ENCODE results near the gene SIVA1.

SIVA1 gene

DNA sequence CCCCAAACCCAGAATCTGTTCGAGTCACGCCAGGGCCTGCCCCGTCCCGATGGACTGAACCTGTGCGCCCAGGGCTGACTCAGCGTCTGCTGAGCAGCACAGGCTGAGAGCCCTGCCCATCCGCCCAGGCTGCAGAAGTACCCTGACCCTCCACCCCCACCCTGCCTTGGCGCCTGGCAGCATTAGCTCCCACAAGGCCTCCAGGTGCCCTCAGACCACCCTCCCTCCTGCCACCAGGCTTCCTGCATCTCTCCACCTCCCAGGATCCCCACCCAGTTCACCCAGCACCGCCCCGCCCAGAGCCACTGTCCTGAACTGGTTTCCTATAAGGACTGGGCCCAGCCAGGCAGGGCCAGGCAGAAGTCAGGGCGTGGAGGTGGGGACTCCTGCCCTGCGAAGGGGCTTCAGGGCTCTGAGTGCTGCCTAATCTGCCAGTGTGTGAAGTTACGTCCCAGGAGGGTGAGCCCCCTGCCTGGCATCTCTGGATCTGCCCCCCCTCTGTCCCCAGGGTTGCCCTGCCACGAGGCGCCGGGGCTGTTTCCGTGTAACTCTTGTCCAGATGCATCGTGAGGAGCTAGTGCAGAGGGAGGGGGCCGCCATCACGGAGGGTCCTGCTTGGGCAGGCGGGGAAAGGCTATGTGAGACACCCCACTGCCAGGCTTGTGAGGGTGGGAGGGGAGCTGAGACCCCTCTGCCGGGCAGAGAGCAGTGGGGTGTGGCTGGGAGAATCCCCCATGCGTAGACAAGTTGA lies 19.8 kb upstream of the SIVA1 start:
- DNase-seq, result no peak
- Histone ChIP-seq H2AFZ (ENCODE audit: insufficient read depth, low read length, poor library complexity) (no peak overlapping the region), H3K36me3 (ENCODE audit: control insufficient read depth in 1 of 2, insufficient read depth in 2 of 2, low read length in 2 of 2) (no peaks in the 10 kb centered on the region)

DNA sequence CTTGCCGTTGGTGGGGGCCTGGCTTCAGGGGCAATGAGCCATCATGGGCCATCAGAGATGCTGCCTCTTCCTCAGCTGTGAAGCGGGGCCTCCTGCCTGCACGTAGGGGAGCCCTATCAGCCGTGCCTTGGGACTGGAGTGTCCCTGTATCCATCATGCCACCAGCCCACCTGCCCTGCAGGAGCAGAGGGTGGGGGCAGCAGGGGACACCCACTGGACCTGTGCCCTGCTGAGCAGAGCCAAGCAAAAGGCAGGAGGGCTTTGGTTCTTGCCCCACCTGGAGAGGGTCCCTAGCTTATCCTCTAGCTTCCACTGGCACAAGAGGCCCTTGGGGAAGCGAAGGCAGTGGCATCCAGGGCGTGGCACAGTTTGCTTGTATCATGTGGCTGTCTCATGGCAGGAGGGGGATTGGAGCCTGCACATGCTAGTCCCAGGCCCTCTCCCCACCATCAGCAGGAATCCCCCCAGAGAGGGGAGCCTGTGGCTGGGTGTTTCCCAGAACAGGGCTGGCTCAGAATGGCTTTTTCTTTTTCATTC lies 18.8 kb upstream of the SIVA1 start:
- H3K79me1 ChIP-seq (ENCODE audit: low read length), result no peaks in the 10 kb centered on the region
- H3K36me3 ChIP-seq (ENCODE audit: control insufficient read depth in 1 of 2, insufficient read depth in 2 of 2, low read length in 2 of 2), result no peaks in the 10 kb centered on the region
- H3K18ac ChIP-seq (ENCODE audit: low read length), result no peak overlapping the region
- H4K91ac ChIP-seq (ENCODE audit: low read depth, low read length), result no peak overlapping the region
- no peaks in the 10 kb centered on the region for H3K4me1 ChIP-seq (ENCODE audit: control insufficient read depth in 1 of 2, insufficient read depth in 2 of 2, low read length in 2 of 2)
- H2BK5ac ChIP-seq (ENCODE audit: low read depth, low read length, poor library complexity), result no peak overlapping the region
- no CpG with 5 or more reads among the region's 6 CpGs for WGBS (ENCODE audit: extremely low coverage, insufficient coverage, insufficient read length)
- no peaks in the 10 kb centered on the region for H3K79me2 ChIP-seq (ENCODE audit: control insufficient read depth, insufficient read depth, low read length, poor library complexity)
- H3K4me2 ChIP-seq (ENCODE audit: low read length), result no peak overlapping the region
- no peaks in the 10 kb centered on the region for H3K27me3 ChIP-seq (ENCODE audit: insufficient read depth, low read length)
- no peaks in the 10 kb centered on the region for H3K9me3 ChIP-seq (ENCODE audit: insufficient read depth, low read depth, low read length)
- H3K14ac ChIP-seq (ENCODE audit: low read length), result no peak overlapping the region
- no peak overlapping the region for H2AFZ ChIP-seq (ENCODE audit: insufficient read depth, low read length, poor library complexity)
- no peak for DNase-seq
- H4K12ac ChIP-seq (ENCODE audit: low read depth, low read length), result no peak overlapping the region
- no peak overlapping the region for H3K4ac ChIP-seq (ENCODE audit: low read depth, low read length)
- H3K27ac ChIP-seq (ENCODE audit: low read depth, low read length), result no peak overlapping the region
- no peak overlapping the region for H3K23ac ChIP-seq (ENCODE audit: low read length)
- H2AK5ac ChIP-seq (ENCODE audit: low read length), result no peak overlapping the region
- no peak overlapping the region for H4K8ac ChIP-seq (ENCODE audit: low read depth, low read length)
- H3K9ac ChIP-seq (ENCODE audit: low read length), result no peak overlapping the region
- no peak overlapping the region for H2BK120ac ChIP-seq (ENCODE audit: insufficient read depth, low read length, poor library complexity)
- H3K4me3 ChIP-seq (ENCODE audit: low read depth, low read length), result no peak overlapping the region
- H2BK12ac ChIP-seq (ENCODE audit: low read length), result no peak overlapping the region

More for the DNA sequence above, 19.8 kb upstream of the SIVA1 start:
- Histone ChIP-seq H2BK5ac (ENCODE audit: low read depth, low read length, poor library complexity) (no peak overlapping the region), H3K9me3 (ENCODE audit: insufficient read depth, low read depth, low read length) (no peaks in the 10 kb centered on the region), H4K8ac (ENCODE audit: low read depth, low read length) (no peak overlapping the region), H2BK120ac (ENCODE audit: insufficient read depth, low read length, poor library complexity) (no peak overlapping the region), H3K4ac (ENCODE audit: low read depth, low read length) (no peak overlapping the region), H3K4me2 (ENCODE audit: low read length) (no peak overlapping the region), H3K9ac (ENCODE audit: low read length) (no peak overlapping the region), H2AK5ac (ENCODE audit: low read length) (no peak overlapping the region), H3K18ac (ENCODE audit: low read length) (no peak overlapping the region), H4K91ac (ENCODE audit: low read depth, low read length) (no peak overlapping the region), H3K79me2 (ENCODE audit: control insufficient read depth, insufficient read depth, low read length, poor library complexity) (no peaks in the 10 kb centered on the region), H3K27me3 (ENCODE audit: insufficient read depth, low read length) (no peaks in the 10 kb centered on the region), H3K14ac (ENCODE audit: low read length) (no peak overlapping the region), H2BK12ac (ENCODE audit: low read length) (no peak overlapping the region), H3K4me1 (ENCODE audit: control insufficient read depth in 1 of 2, insufficient read depth in 2 of 2, low read length in 2 of 2) (no peaks in the 10 kb centered on the region), H3K27ac (ENCODE audit: low read depth, low read length) (no peak overlapping the region), H3K23ac (ENCODE audit: low read length) (no peak overlapping the region), H3K4me3 (ENCODE audit: low read depth, low read length) (no peak overlapping the region), H3K79me1 (ENCODE audit: low read length) (no peaks in the 10 kb centered on the region), H4K12ac (ENCODE audit: low read depth, low read length) (no peak overlapping the region)
- WGBS (ENCODE audit: extremely low coverage, insufficient coverage, insufficient read length), result no CpG with 5 or more reads among the region's 23 CpGs

DNA sequence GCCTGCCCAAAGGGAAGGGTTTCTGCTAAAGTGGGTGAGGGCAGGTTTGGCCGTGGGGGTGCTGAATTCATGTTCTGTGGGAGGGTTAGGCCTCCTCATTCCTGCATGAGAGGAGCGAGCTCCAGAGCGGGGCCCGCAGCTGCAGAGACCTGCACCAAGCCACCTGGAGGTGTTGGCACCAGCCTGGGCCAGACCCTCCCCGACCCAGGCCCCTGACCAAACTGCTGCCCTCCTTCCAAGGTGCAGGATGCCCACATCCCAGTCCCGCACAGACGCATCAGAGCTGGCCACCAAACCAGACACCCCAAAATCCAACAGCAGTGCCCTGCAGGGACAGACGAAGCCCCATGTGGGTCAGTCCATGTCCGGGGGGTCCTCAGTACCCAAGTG lies 18.4 kb upstream of the SIVA1 start:
- Histone ChIP-seq H3K4me1 (ENCODE audit: control insufficient read depth in 1 of 2, insufficient read depth in 2 of 2, low read length in 2 of 2) (no peaks in the 10 kb centered on the region), H2AK5ac (ENCODE audit: low read length) (no peak overlapping the region), H2BK120ac (ENCODE audit: insufficient read depth, low read length, poor library complexity) (no peak overlapping the region), H2AFZ (ENCODE audit: insufficient read depth, low read length, poor library complexity) (no peak overlapping the region), H3K23ac (ENCODE audit: low read length) (no peak overlapping the region), H3K4me3 (ENCODE audit: low read depth, low read length) (no peak overlapping the region), H3K79me2 (ENCODE audit: control insufficient read depth, insufficient read depth, low read length, poor library complexity) (no peaks in the 10 kb centered on the region), H3K27me3 (ENCODE audit: insufficient read depth, low read length) (no peaks in the 10 kb centered on the region), H3K4ac (ENCODE audit: low read depth, low read length) (no peak overlapping the region), H4K91ac (ENCODE audit: low read depth, low read length) (no peak overlapping the region), H3K14ac (ENCODE audit: low read length) (no peak overlapping the region), H2BK5ac (ENCODE audit: low read depth, low read length, poor library complexity) (no peak overlapping the region), H3K9ac (ENCODE audit: low read length) (no peak overlapping the region), H4K8ac (ENCODE audit: low read depth, low read length) (no peak overlapping the region), H4K12ac (ENCODE audit: low read depth, low read length) (no peak overlapping the region), H2BK12ac (ENCODE audit: low read length) (no peak overlapping the region), H3K27ac (ENCODE audit: low read depth, low read length) (no peak overlapping the region), H3K36me3 (ENCODE audit: control insufficient read depth in 1 of 2, insufficient read depth in 2 of 2, low read length in 2 of 2) (no peaks in the 10 kb centered on the region), H3K9me3 (ENCODE audit: insufficient read depth, low read depth, low read length) (no peaks in the 10 kb centered on the region), H3K4me2 (ENCODE audit: low read length) (no peak overlapping the region), H3K79me1 (ENCODE audit: low read length) (no peaks in the 10 kb centered on the region), H3K18ac (ENCODE audit: low read length) (no peak overlapping the region)
- DNase-seq, result no peak
- WGBS (ENCODE audit: extremely low coverage, insufficient coverage, insufficient read length), result no CpG with 5 or more reads among the region's 9 CpGs

DNA sequence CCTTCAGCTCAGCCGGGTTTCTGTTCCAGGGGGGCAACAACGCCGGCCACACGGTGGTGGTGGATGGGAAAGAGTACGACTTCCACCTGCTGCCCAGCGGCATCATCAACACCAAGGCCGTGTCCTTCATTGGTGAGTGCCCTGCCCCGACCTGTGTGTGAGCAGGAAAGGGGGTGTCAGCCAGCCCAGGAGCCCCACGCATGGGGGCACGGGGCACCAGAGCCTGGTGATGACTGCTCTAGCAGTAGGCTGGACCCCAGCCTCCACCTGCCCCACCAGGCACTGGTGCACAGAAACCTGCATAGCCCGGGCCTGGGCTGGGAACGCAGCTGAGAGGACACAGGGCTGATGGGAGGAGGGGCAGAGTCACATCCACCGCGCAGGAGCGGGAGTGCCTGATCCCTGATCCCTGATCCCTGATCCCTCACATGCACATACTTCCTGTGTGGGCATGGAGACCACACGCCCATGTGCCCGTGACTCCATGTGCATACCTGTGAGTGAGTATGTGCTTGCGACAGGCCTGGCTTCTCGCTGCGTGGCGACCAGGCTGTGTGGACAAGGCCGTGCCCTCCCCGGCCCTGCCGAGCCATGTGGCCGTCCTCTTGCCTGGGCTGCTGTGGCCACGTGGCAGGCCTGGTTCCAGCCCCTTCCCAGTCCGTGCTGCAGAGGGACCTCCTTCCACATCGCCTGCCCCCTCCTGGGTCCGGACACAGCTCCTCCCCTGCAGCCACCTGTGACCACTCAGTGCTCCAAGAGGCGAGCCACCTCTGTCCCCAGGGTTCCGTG lies 17.8 kb upstream of the SIVA1 start:
- no peak overlapping the region for H3K9ac ChIP-seq (ENCODE audit: low read length)
- no peak overlapping the region for H4K12ac ChIP-seq (ENCODE audit: low read depth, low read length)
- no peak overlapping the region for H3K4me3 ChIP-seq (ENCODE audit: low read depth, low read length)
- no peaks in the 10 kb centered on the region for H3K4me1 ChIP-seq (ENCODE audit: control insufficient read depth in 1 of 2, insufficient read depth in 2 of 2, low read length in 2 of 2)
- no peak overlapping the region for H2BK12ac ChIP-seq (ENCODE audit: low read length)
- no peaks in the 10 kb centered on the region for H3K36me3 ChIP-seq (ENCODE audit: control insufficient read depth in 1 of 2, insufficient read depth in 2 of 2, low read length in 2 of 2)
- no peak overlapping the region for H3K14ac ChIP-seq (ENCODE audit: low read length)
- no peak overlapping the region for H2AK5ac ChIP-seq (ENCODE audit: low read length)
- no peaks in the 10 kb centered on the region for H3K27me3 ChIP-seq (ENCODE audit: insufficient read depth, low read length)
- H4K91ac ChIP-seq (ENCODE audit: low read depth, low read length), result no peak overlapping the region
- no peak overlapping the region for H2BK5ac ChIP-seq (ENCODE audit: low read depth, low read length, poor library complexity)
- WGBS (ENCODE audit: extremely low coverage, insufficient coverage, insufficient read length), result no CpG with 5 or more reads among the region's 31 CpGs
- H2BK120ac ChIP-seq (ENCODE audit: insufficient read depth, low read length, poor library complexity), result no peak overlapping the region
- H3K4ac ChIP-seq (ENCODE audit: low read depth, low read length), result no peak overlapping the region
- no peak overlapping the region for H3K27ac ChIP-seq (ENCODE audit: low read depth, low read length)
- H3K9me3 ChIP-seq (ENCODE audit: insufficient read depth, low read depth, low read length), result no peaks in the 10 kb centered on the region
- no peaks in the 10 kb centered on the region for H3K79me1 ChIP-seq (ENCODE audit: low read length)
- no peaks in the 10 kb centered on the region for H3K79me2 ChIP-seq (ENCODE audit: control insufficient read depth, insufficient read depth, low read length, poor library complexity)
- no peak overlapping the region for H3K4me2 ChIP-seq (ENCODE audit: low read length)
- H3K23ac ChIP-seq (ENCODE audit: low read length), result no peak overlapping the region
- H4K8ac ChIP-seq (ENCODE audit: low read depth, low read length), result no peak overlapping the region
- no peak overlapping the region for H3K18ac ChIP-seq (ENCODE audit: low read length)
- peak in 1 of 2 donors; percentile 44 for DNase-seq
- no peak overlapping the region for H2AFZ ChIP-seq (ENCODE audit: insufficient read depth, low read length, poor library complexity)
